DND-41 (cell line): Measurements from ENCODE around the gene GPRC5B.

Experiments
- ATAC-seq: fragments of 200-7000 bp; cut with Tn5 transposase; 3 replicates; pipeline ENCODE4 v1.9.1; 2021; ENCODE audit warnings: low read depth; ENCODE audit not compliant: insufficient read depth
- DNase-seq: peaks from one replicate; pipeline ENCODE4 v3.0.0-alpha.2; 2020
- H2AFZ ChIP-seq: 2 replicates; pipeline ENCODE4 v1.6.0; 2012; ENCODE audit warnings: low read depth, low read length
- H3K27ac ChIP-seq: 2 replicates; pipeline ENCODE4 v1.5.1; 2012; ENCODE audit warnings: low read length, inconsistent platforms
- H3K27me3 ChIP-seq: fragments of 200-600 bp; sonication (generic); 2 replicates; pipeline ENCODE4 v1.6.0; 2012; ENCODE audit warnings: low read length, mild to moderate bottlenecking, inconsistent platforms; ENCODE audit not compliant: insufficient read depth, poor library complexity
- H3K36me3 ChIP-seq: 2 replicates; pipeline ENCODE4 v1.5.1; 2012; ENCODE audit warnings: low read length, inconsistent platforms; ENCODE audit not compliant: insufficient read depth
- H3K4me1 ChIP-seq: 2 replicates; pipeline ENCODE4 v1.5.1; 2012; ENCODE audit warnings: mild to moderate bottlenecking, low read length; ENCODE audit not compliant: insufficient read depth
- H3K4me2 ChIP-seq: 2 replicates; pipeline ENCODE4 v1.6.0; 2012; ENCODE audit warnings: mild to moderate bottlenecking, moderate library complexity, low read length, inconsistent platforms; ENCODE audit not compliant: insufficient read depth
- H3K4me3 ChIP-seq, 2 experiments: fragments of 200-600 bp in 1 of 2; shearing (Covaris generic) in 1 of 2; 2 replicates each; pipeline ENCODE4 v1.5.1; 2012 to 2016; ENCODE audit warnings: inconsistent platforms in 2 of 2, low read length in 2 of 2, mild to moderate bottlenecking in 2 of 2, low read depth in 1 of 2, moderate library complexity in 1 of 2
- H3K79me2 ChIP-seq: 2 replicates; pipeline ENCODE4 v1.6.0; 2012; ENCODE audit warnings: low read length, inconsistent platforms; ENCODE audit not compliant: insufficient read depth
- H3K9ac ChIP-seq: 2 replicates; pipeline ENCODE4 v1.6.0; 2012; ENCODE audit warnings: low read depth, mild to moderate bottlenecking, inconsistent platforms, low read length, moderate library complexity
- H3K9me3 ChIP-seq: 2 replicates; pipeline ENCODE4 v1.5.1; 2012; ENCODE audit warnings: low read length, moderate library complexity, mild to moderate bottlenecking, inconsistent platforms; ENCODE audit not compliant: insufficient read depth, severe bottlenecking
- H4K20me1 ChIP-seq: 2 replicates; pipeline ENCODE4 v1.6.0; 2012; ENCODE audit warnings: low read length; ENCODE audit not compliant: insufficient read depth
- EZH2 ChIP-seq: IDR thresholded peaks from 3 replicates; pipeline ENCODE4 v1.6.1; 2012; ENCODE audit warnings: borderline replicate concordance, low read depth, mild to moderate bottlenecking, moderate library complexity, low read length, inconsistent platforms; ENCODE audit not compliant: severe bottlenecking
- TF ChIP-seq, protein P1 (sequence below): IDR thresholded peaks from 2 replicates; pipeline ENCODE4 v1.5.1; 2012; ENCODE audit warnings: borderline replicate concordance, low read length, moderate library complexity, mild to moderate bottlenecking; ENCODE audit not compliant: poor library complexity, severe bottlenecking; ENCODE audit errors: extremely low read depth

The GPRC5B gene

DNA sequence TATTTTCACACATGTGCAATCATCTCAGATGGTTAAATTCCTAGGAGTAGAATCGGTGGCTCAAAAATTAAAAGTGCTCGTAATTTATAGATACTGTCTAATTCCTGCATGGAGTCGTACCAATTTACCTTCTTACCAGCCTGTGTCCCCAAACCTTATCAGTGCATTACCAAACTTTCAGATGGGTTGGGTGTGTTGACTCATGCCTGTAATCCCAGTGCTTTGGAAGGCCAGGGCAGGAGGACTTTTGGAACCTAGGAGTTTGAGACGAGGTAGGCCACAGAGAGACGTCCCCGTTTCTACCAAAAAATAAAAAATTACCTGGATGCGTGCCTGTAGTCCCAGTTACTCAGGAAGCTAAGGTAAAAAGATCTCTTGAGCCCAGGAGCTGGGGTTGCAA is 34.5 kb upstream of the GPRC5B start:
- Histone ChIP-seq H3K4me1 (no peaks in the 10 kb centered on the region), H4K20me1 (no peaks in the 10 kb centered on the region), H3K9me3 (no peaks in the 10 kb centered on the region), H3K27ac (no peak overlapping the region), H3K36me3 (no peaks in the 10 kb centered on the region), H3K27me3 (no peaks in the 10 kb centered on the region), H3K79me2 (no peaks in the 10 kb centered on the region), H3K9ac (no peak overlapping the region), H3K4me3 (no peak overlapping the region), H3K4me2 (no peak overlapping the region), H2AFZ (no peak overlapping the region)
- DNase-seq, result no peak
- no peak for TF ChIP-seq EZH2
- TF ChIP-seq, protein P1, sequence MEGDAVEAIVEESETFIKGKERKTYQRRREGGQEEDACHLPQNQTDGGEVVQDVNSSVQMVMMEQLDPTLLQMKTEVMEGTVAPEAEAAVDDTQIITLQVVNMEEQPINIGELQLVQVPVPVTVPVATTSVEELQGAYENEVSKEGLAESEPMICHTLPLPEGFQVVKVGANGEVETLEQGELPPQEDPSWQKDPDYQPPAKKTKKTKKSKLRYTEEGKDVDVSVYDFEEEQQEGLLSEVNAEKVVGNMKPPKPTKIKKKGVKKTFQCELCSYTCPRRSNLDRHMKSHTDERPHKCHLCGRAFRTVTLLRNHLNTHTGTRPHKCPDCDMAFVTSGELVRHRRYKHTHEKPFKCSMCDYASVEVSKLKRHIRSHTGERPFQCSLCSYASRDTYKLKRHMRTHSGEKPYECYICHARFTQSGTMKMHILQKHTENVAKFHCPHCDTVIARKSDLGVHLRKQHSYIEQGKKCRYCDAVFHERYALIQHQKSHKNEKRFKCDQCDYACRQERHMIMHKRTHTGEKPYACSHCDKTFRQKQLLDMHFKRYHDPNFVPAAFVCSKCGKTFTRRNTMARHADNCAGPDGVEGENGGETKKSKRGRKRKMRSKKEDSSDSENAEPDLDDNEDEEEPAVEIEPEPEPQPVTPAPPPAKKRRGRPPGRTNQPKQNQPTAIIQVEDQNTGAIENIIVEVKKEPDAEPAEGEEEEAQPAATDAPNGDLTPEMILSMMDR, result no peak
- no peak for ATAC-seq

GRCh38 chr16:19916064-19916463 is 31.4 kb upstream of the GPRC5B start:
- no peak overlapping the region for H2AFZ ChIP-seq
- H3K4me1 ChIP-seq, result no peaks in the 10 kb centered on the region
- H4K20me1 ChIP-seq, result no peaks in the 10 kb centered on the region
- H3K27ac ChIP-seq, result no peak overlapping the region
- H3K36me3 ChIP-seq, result no peaks in the 10 kb centered on the region
- no peak overlapping the region for H3K4me3 ChIP-seq
- no peaks in the 10 kb centered on the region for H3K79me2 ChIP-seq
- DNase-seq, result no peak
- no peaks in the 10 kb centered on the region for H3K9me3 ChIP-seq
- no peaks in the 10 kb centered on the region for H3K27me3 ChIP-seq
- no peak for ATAC-seq
- no peak overlapping the region for H3K9ac ChIP-seq
- no peak overlapping the region for H3K4me2 ChIP-seq
- TF ChIP-seq EZH2, result no peak

- TF ChIP-seq EZH2, result no peak
- TF ChIP-seq, protein P1, result no peak
These were observed 30.2 kb upstream of the GPRC5B start for GRCh38 chr16:19914877-19915276.

DNA sequence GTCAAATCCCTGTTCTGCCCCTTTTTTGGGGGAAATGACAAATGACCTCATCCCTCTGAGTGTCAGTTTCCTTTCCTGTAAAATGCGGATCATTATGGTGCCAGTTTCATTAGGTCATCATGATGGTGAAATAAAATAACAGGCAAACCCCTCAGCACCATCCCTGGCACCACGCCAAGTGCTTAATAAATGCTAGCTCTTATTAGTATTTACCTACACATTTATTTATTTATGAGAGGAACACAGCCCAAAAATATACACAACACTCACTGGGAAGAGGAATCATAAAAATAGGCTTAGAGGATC is 28.6 kb upstream of the GPRC5B start:
- Histone ChIP-seq H3K4me1 (no peaks in the 10 kb centered on the region), H3K4me3 (no peak overlapping the region), H4K20me1 (no peaks in the 10 kb centered on the region), H3K4me2 (no peak overlapping the region), H3K27me3 (no peaks in the 10 kb centered on the region), H3K9me3 (no peaks in the 10 kb centered on the region), H3K36me3 (no peaks in the 10 kb centered on the region), H3K9ac (no peak overlapping the region), H2AFZ (no peak overlapping the region), H3K79me2 (no peaks in the 10 kb centered on the region), H3K27ac (no peak overlapping the region)
- TF ChIP-seq EZH2, result no peak
- TF ChIP-seq, protein P1, result no peak
- ATAC-seq (no peak), DNase-seq (no peak)

More at GRCh38 chr16:19914877-19915276, 30.2 kb upstream of the GPRC5B start:
- Histone ChIP-seq H3K4me1 (no peaks in the 10 kb centered on the region), H3K9me3 (no peaks in the 10 kb centered on the region), H3K27ac (no peak overlapping the region), H4K20me1 (no peaks in the 10 kb centered on the region), H2AFZ (no peak overlapping the region), H3K27me3 (no peaks in the 10 kb centered on the region), H3K9ac (no peak overlapping the region), H3K79me2 (no peaks in the 10 kb centered on the region), H3K4me3 (no peak overlapping the region), H3K36me3 (no peaks in the 10 kb centered on the region), H3K4me2 (no peak overlapping the region)
- no peak for DNase-seq
- no peak for ATAC-seq
